Ishikawa (cell line): ENCODE measurements around the gene KCNK3.

Experiments
- NFIC ChIP-seq: IDR thresholded peaks from 2 replicates; pipeline ENCODE4 v1.6.1; 2012
- RAD21 ChIP-seq: IDR thresholded peaks from 2 replicates; pipeline ENCODE4 v1.6.1; 2012; ENCODE audit warnings: low read depth
- TCF12 ChIP-seq: IDR thresholded peaks from 2 replicates; pipeline ENCODE4 v1.6.1; 2012; ENCODE audit warnings: low read depth
- YY1 ChIP-seq: IDR thresholded peaks from 2 replicates; pipeline ENCODE4 v1.6.1; 2012; ENCODE audit warnings: low read depth
- TF ChIP-seq, protein P1 (sequence below): IDR thresholded peaks from 2 replicates; pipeline ENCODE4 v1.6.1; 2012

GRCh38 chr2:26708457-26708856 is 15.9 kb downstream of the KCNK3 start:
- TF ChIP-seq YY1 (no peak), TCF12 (no peak), RAD21 (no peak), NFIC (no peak)
- TF ChIP-seq, protein P1, sequence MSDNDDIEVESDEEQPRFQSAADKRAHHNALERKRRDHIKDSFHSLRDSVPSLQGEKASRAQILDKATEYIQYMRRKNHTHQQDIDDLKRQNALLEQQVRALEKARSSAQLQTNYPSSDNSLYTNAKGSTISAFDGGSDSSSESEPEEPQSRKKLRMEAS: no peak
